Measurements from ENCODE around the gene CHST15.

The CHST15 gene

DNA sequence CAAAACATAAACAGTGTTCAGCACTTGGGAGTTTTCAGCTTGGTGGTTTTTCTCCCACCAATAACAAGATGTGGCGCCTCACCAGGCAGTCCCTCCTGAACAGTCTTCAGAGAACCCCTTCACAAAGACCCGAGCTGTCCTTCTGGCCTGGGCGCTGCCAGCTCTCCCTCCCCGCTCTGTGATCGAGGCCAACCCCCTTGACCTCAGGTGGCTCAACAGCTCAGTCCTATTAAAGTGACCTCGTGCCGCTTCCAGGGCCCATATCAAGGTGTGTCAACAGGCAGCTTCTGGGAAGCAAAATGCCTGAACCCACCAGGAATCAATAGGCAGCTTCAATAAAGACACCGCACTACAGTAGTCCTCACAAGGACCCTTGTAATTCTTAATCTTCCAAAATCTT, 63.3 kb downstream of the CHST15 start:
- Mint-ChIP-seq H3K27ac (no peak overlapping the region), H3K27me3 (no peaks in the 10 kb centered on the region), H3K9me3 (no peaks in the 10 kb centered on the region), H3K4me3 (no peak overlapping the region), H3K4me1 (peaks cover 7% of the 10 kb centered on the region)
- ATAC-seq (no peak), DNase-seq (no peak)

GRCh38 chr10:124029559-124029958, 63.8 kb downstream of the CHST15 start:
- no peaks in the 10 kb centered on the region for H3K9me3 Mint-ChIP-seq
- DNase-seq = no peak
- H3K27me3 Mint-ChIP-seq = no peaks in the 10 kb centered on the region
- no peak overlapping the region for H3K4me3 Mint-ChIP-seq
- H3K27ac Mint-ChIP-seq = no peak overlapping the region
- no peak for ATAC-seq
- peaks cover 11% of the 10 kb centered on the region for H3K4me1 Mint-ChIP-seq

GRCh38 chr10:124028700-124029480, 64.5 kb downstream of the CHST15 start:
- Mint-ChIP-seq H3K27me3 (peaks cover 5% of the 10 kb centered on the region), H3K4me3 (no peak overlapping the region), H3K4me1 (peaks cover 11% of the 10 kb centered on the region), H3K9me3 (no peaks in the 10 kb centered on the region), H3K27ac (no peak overlapping the region)
- no peak for DNase-seq
- no peak for ATAC-seq

DNA sequence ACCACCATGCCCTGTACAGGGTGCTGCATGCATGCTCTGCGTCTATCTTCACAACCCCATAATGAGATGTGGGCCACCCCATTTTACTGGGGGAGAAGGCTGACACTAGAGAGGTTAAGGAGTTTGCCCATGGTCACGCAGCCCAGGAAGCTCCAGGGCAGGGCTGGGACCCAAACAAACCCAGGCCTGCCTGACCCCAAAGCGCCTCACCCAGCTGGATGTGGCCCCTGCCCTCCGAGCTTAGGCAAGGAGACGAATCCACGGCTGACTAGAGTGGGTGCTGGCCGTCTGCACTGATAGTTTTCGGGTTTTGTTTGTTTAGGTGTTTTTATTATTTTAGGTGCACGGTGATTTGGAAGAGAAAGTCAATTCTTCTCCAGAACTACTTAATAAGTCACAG, 65.7 kb downstream of the CHST15 start:
- DNase-seq (no peak), ATAC-seq (no peak)
- peaks cover 11% of the 10 kb centered on the region for H3K4me1 Mint-ChIP-seq
- no peak overlapping the region for H3K4me3 Mint-ChIP-seq
- H3K9me3 Mint-ChIP-seq = no peaks in the 10 kb centered on the region
- H3K27ac Mint-ChIP-seq = no peak overlapping the region
- H3K27me3 Mint-ChIP-seq = peaks cover 5% of the 10 kb centered on the region

GRCh38 chr10:124027031-124027611, 66.3 kb downstream of the CHST15 start:
- no peak overlapping the region for H3K4me3 Mint-ChIP-seq
- H3K27me3 Mint-ChIP-seq = peaks cover 7% of the 10 kb centered on the region
- no peaks in the 10 kb centered on the region for H3K9me3 Mint-ChIP-seq
- ATAC-seq (no peak), DNase-seq (no peak)
- no peak overlapping the region for H3K27ac Mint-ChIP-seq
- peaks cover 11% of the 10 kb centered on the region for H3K4me1 Mint-ChIP-seq

DNA sequence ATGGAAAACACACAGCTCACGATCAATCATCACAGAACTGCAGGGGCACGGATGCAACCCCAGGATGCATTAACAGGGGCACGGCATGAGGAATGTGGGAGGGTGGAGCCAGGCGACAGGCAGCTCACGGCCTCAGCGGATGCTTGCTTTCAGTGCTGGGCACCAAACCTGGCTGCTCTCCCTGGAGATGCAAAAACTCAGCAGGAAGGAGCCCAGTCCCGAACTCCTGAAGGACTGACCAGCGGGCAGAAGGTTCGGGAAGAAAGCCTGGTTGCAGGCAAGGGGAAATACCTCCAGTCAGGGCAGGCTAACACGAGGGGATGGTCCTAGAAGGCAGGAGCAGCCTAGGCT, 66.8 kb downstream of the CHST15 start:
- no peak for DNase-seq

GRCh38 chr10:124025660-124026588, 67.5 kb downstream of the CHST15 start:
- Mint-ChIP-seq H3K27me3 (peaks cover 12% of the 10 kb centered on the region), H3K4me3 (no peak overlapping the region), H3K4me1 (peaks cover 11% of the 10 kb centered on the region), H3K27ac (peak overlapping the region in 1 of 2 donors; percentile 51), H3K9me3 (no peaks in the 10 kb centered on the region)
- DNase-seq (no peak), ATAC-seq (no peak)

More for the DNA sequence above, 66.8 kb downstream of the CHST15 start:
- H3K27ac Mint-ChIP-seq = no peak overlapping the region
- H3K4me3 Mint-ChIP-seq = no peak overlapping the region
- H3K9me3 Mint-ChIP-seq = no peaks in the 10 kb centered on the region
- no peak for ATAC-seq
- peaks cover 12% of the 10 kb centered on the region for H3K27me3 Mint-ChIP-seq
- peaks cover 11% of the 10 kb centered on the region for H3K4me1 Mint-ChIP-seq

DNA sequence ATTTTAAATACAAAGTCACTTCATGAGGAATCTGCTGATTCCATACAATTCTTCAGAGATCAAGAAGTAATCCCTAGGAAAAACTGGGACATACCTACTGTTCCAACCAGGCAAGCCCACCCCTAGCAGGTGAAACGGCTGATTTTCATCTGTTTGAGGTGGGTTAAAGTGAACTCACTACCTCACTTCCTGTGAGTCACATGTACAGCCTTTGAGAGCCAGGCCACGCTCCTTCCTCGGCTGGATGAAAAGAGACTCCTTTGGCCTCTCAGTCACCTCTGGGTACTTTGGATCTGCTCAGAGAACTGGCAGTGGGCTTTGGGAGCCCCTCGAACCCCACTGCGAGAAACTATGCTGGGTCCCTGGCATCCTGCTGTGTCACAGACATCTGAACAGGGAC, 68.2 kb downstream of the CHST15 start:
- H3K4me3 Mint-ChIP-seq = no peak overlapping the region
- H3K27ac Mint-ChIP-seq = peak overlapping the region in 1 of 2 donors; percentile 51

DNA sequence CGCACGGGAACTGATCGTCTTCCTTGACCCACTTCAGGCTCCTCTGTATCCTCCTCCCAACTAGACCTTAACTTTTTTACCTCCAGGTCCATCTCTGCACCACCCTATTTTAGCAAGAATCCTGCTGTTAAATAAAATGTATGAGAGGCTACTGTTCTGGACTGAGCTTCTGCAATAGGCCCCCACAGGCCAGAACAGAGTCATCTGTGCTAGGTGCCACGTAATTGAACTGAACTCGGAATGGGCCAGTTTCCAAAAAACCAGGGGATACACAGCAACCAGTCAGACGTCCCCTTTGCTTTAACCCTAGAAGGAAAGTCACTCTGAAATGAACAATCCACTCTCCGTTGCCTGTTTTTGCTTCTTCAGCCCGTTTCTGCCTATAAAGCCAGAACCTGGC, 71.3 kb downstream of the CHST15 start:
- peaks cover 11% of the 10 kb centered on the region for H3K4me1 Mint-ChIP-seq
- no peak overlapping the region for H3K27ac Mint-ChIP-seq
- no peak overlapping the region for H3K4me3 Mint-ChIP-seq

More for the DNA sequence above, 68.2 kb downstream of the CHST15 start:
- peaks cover 12% of the 10 kb centered on the region for H3K27me3 Mint-ChIP-seq
- no peak for DNase-seq
- no peaks in the 10 kb centered on the region for H3K9me3 Mint-ChIP-seq
- no peak for ATAC-seq
- peaks cover 11% of the 10 kb centered on the region for H3K4me1 Mint-ChIP-seq

DNA sequence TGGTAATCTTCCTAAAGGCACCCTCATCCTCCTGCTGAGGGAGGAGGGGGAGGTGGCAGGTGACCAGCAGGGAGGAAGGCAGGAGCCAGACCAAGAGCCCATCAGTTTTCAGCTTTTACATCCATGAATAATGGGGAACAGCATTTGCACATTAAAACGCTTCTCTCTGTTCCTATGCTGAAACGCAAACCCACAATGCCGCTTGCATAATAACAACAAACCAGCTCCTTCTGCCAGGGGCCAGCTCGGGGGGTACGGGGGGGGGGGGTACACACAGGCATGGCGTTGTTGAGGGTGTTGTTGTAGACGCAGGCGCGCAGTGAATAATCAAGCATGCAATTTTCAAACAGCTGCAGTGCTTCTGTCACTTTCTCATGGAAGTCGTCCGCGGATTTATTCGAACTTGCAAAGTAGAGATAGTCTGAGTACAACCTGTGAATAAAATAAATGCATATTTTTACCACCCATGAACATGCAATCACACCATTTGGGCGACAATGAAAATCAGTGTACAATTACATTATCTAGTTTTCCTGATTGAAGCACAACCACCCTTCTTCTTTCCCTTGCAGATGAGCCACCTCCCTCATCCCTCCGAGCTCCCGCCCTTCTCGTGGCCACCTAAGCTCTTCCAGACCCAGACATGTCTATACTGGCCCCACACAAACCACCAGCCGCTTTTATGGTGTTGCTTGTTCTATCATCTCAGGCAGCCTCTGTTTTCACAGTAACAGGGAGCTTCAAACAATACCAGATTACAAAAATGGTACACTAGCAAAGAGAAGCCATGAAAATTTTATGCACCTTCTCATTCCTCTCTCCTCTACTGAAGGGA, 72.2 kb downstream of the CHST15 start:
- DNase-seq = no peak
- Mint-ChIP-seq H3K27me3 (peaks cover 12% of the 10 kb centered on the region), H3K4me1 (peaks cover 11% of the 10 kb centered on the region), H3K9me3 (no peaks in the 10 kb centered on the region), H3K27ac (no peak overlapping the region), H3K4me3 (no peak overlapping the region)
- ATAC-seq = no peak

More for the DNA sequence above, 71.3 kb downstream of the CHST15 start:
- no peak for DNase-seq
- no peak for ATAC-seq
- Mint-ChIP-seq H3K27me3 (peaks cover 12% of the 10 kb centered on the region), H3K9me3 (no peaks in the 10 kb centered on the region)

DNA sequence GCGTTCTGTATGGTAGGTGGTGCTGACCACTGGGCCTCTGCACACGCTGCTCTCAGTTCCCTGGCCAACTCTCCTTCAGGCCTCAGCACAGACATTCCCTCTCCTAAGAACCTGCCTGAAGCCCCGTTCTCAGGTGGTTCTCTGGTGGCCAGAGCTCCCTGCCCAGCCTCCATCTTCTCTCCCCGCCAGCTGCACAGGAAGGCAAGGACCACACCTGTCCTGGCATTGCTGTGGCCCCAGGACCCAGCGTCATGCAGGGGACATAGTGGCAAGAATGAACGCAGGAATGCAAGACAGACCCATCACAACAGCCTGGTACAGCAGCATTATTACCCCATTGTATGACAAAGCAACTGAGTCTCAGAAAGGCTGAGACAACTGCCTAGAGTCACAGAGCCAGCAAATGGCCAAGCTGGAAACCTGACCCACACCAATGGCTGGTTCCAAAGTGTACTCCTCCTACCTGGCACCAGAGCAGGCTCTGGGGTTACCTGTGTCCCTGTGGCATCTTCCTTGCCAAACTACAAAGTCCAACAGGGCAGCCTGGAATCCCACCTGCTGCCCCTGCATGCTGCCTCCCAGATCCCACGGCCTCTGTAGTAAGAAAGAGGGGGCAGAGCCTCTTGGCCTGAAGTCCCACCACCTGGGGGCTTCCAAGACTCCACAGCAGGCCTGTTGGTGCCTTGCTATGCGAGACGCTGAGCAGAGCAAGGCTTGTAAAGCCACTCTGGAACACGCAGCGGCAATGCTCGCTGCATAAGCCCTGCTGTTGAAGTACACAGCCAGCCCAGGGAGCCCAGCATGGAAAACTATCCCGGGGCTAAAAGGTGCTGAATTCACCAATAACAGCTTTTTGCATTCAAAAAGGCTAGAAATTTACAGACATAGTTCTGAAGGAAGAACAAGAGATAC, 73.3 kb downstream of the CHST15 start:
- Mint-ChIP-seq H3K27me3 (peaks cover 12% of the 10 kb centered on the region), H3K4me1 (peaks cover 6% of the 10 kb centered on the region), H3K27ac (peak overlapping the region in 1 of 2 donors; percentile 1), H3K4me3 (no peak overlapping the region), H3K9me3 (no peaks in the 10 kb centered on the region)
- ATAC-seq (no peak), DNase-seq (no peak)

DNA sequence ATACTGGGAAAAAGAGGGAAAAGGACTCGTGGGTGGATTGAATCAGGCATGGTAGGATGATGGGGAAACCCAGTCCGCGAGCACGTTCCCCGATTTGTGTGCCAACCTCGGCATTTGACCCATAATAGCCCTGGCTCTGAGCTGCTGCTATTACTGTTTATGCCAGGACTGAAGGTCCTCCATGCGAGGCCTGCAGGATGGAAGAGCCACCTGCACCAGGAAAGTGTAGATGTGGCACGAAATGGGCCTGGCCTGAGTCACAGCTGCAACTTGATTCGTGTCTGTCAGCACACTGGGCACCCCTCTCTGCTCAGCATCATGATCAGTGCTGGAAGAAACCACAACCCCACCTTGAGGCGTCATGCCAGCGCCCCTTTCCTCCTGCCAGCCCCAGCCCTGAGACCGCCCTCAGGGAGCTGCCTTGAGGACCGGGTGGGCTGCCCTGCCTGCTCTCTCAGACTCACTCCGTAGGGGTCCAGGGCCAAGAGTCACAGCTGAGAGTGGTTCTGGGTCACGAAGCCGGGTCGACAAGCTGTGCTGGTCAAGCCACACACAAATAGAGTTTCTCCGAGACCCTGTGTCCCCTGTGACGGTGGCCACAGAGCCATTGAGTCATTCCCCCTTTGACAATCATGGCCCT, 74.4 kb downstream of the CHST15 start:
- H3K27ac Mint-ChIP-seq = no peak overlapping the region
- peaks cover 0 to 3% of the 10 kb centered on the region in 2 donors for H3K9me3 Mint-ChIP-seq
- no peaks in the 10 kb centered on the region for H3K4me1 Mint-ChIP-seq
- peaks cover 8% of the 10 kb centered on the region for H3K27me3 Mint-ChIP-seq
- ATAC-seq = no peak
- DNase-seq = no peak
- H3K4me3 Mint-ChIP-seq = no peak overlapping the region

DNA sequence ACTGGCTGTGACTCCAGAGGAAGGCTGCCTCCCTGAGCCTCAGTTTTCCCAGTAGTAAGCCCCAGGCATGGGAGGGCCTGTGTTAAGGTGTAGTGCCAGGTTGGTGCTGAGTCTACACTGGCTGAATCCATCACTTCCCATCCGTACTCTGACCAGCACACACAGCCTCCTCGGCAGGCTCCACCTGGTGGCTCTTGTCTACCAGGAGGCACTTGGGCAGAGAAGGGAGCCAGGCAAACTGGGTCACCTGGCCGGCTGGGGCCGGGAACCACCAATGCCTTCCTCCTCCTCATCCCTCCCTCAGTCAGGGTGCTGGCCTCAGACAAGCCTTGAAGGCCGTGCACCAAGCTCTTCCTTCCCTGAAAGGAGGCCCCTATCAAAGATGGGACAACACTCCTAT, 75.7 kb downstream of the CHST15 start:
- H3K27ac Mint-ChIP-seq = no peak overlapping the region
- H3K9me3 Mint-ChIP-seq = peaks cover 7 to 16% of the 10 kb centered on the region in 2 donors
- no peak for DNase-seq
- H3K27me3 Mint-ChIP-seq = peaks cover 7% of the 10 kb centered on the region
- no peak for ATAC-seq
- H3K4me3 Mint-ChIP-seq = no peak overlapping the region
- H3K4me1 Mint-ChIP-seq = no peaks in the 10 kb centered on the region

All from stimulated activated naive CD8-positive, alpha-beta T cell treated with anti-CD3 and anti-CD28 coated beads, Interleukin-15, amount 100 ng/mL, for 72 hours (primary cell).